Hepatocyte (in vitro differentiated cells): Measurements from ENCODE around the gene MAP4K1. TPM values are rescaled to one million over a fixed set of nuclear protein-coding genes. Genes with fewer than 3 reads are reported as not detected.
"Not testable (repeated sequence)": the region's sequence is repeated elsewhere in the genome, so short reads cannot be mapped to it uniquely, and the experiment has no call there.

ENCODE experiments used
- DNase-seq: peaks from one replicate; pipeline ENCODE4 v3.0.0-alpha.2; 2016; ENCODE audit warnings: low spot score
- H2AFZ ChIP-seq: fragments of 200-600 bp; sonication (generic); 2 replicates; pipeline ENCODE4 v1.6.0; 2016; ENCODE audit warnings: antibody characterized with exemption, mild to moderate bottlenecking
- H3K27ac ChIP-seq: fragments of 200-600 bp; sonication (generic); 2 replicates; pipeline ENCODE4 v1.5.1; 2016; ENCODE audit warnings: mild to moderate bottlenecking
- H3K27me3 ChIP-seq: fragments of 200-600 bp; sonication (generic); 2 replicates; pipeline ENCODE4 v1.6.1; 2016
- H3K36me3 ChIP-seq: fragments of 200-600 bp; sonication (generic); replicated peaks from 2 replicates; pipeline ENCODE4 v1.5.1; 2016; ENCODE audit warnings: low read depth; ENCODE audit not compliant: insufficient read depth
- H3K4me1 ChIP-seq: fragments of 200-600 bp; sonication (generic); 2 replicates; pipeline ENCODE4 v1.5.1; 2016; ENCODE audit warnings: mild to moderate bottlenecking, moderate library complexity; ENCODE audit not compliant: insufficient read depth
- H3K4me2 ChIP-seq: fragments of 200-600 bp; sonication (generic); 2 replicates; pipeline ENCODE4 v1.6.0; 2016
- H3K4me3 ChIP-seq: fragments of 200-600 bp; sonication (generic); 2 replicates; pipeline ENCODE4 v1.5.1; 2016; ENCODE audit warnings: mild to moderate bottlenecking
- H3K79me2 ChIP-seq: fragments of 200-600 bp; sonication (generic); 2 replicates; pipeline ENCODE4 v1.6.0; 2017; ENCODE audit warnings: mild to moderate bottlenecking
- H3K9me2 ChIP-seq: fragments of 200-600 bp; sonication (generic); replicated peaks from 2 replicates; pipeline ENCODE4 v1.6.0; 2017; ENCODE audit warnings: mild to moderate bottlenecking; ENCODE audit not compliant: insufficient read depth
- H3K9me3 ChIP-seq: fragments of 200-600 bp; sonication (generic); 2 replicates; pipeline ENCODE4 v1.5.1; 2016; ENCODE audit warnings: low read depth, mild to moderate bottlenecking
- H4K20me1 ChIP-seq: fragments of 200-600 bp; sonication (generic); 2 replicates; pipeline ENCODE4 v1.6.0; 2016; ENCODE audit warnings: mild to moderate bottlenecking; ENCODE audit not compliant: insufficient read depth, poor library complexity, severe bottlenecking
- EZH2 ChIP-seq: fragments of 200-600 bp; sonication (generic); IDR thresholded peaks from 2 replicates; pipeline ENCODE4 v1.6.1; 2016; ENCODE audit warnings: antibody characterized with exemption, mild to moderate bottlenecking, borderline replicate concordance
- EZH2phosphoT487 ChIP-seq: fragments of 200-600 bp; sonication (generic); IDR thresholded peaks from one replicate; pipeline ENCODE4 v1.6.1; 2018; ENCODE audit warnings: antibody characterized with exemption, mild to moderate bottlenecking, low read depth, moderate library complexity; ENCODE audit not compliant: unreplicated experiment, severe bottlenecking
- WGBS: methylation state at CpG from one replicate; pipeline ENCODE4 v1.1.6; 2016; ENCODE audit warnings: low lambda C conversion rate; ENCODE audit errors: missing lambda C conversion rate; 5-methylcytosine and 5-hydroxymethylcytosine counted together
- polyA plus RNA-seq: library from polyadenylated mRNA; unstranded; fragments of >200 nt; fragmentation: Nextera tagmentation; extraction: Ambion mirVana; gene quantifications from 2 replicates; pipeline ENCODE4 v1.2.1, GENCODE V29; 2016
- total RNA-seq: library from RNA; depleted of rRNA; stranded (reverse); fragments of >200 nt; gene quantifications from 2 replicates; pipeline ENCODE4 v1.2.3, GENCODE V29; 2014
- TF ChIP-seq, protein P1 (sequence below): fragments of 200-600 bp; sonication (generic); IDR thresholded peaks from 2 replicates; pipeline ENCODE4 v1.5.1; 2016; ENCODE audit warnings: antibody characterized with exemption, mild to moderate bottlenecking; ENCODE audit not compliant: poor library complexity

The MAP4K1 gene
- total and polyA plus RNA-seq, 2 experiments from 2014 or later: 0.57 to 2.6 TPM

DNA sequence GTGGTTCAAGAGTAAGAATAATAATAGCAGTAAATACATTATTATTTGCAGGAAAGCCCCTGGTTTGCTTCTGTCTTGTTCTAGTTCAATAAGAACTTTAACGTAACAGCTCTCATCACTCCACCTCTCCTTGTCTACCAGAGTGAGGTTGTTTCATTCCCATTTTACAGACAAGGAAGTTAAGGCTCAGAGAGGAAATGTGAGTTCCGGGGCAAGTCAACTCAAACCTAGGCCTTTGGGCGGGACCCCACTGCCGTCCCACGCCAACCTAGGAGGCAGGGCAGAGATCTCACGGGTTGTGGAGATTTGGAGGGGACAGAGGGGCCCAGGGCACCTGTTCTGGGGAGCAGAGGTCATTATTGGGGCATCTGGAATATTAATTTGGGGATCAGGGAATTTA lies 1.5 kb downstream of the MAP4K1 start:
- H3K4me2 ChIP-seq: no peak overlapping the region
- H3K9me3 ChIP-seq: no peaks in the 10 kb centered on the region
- no peak overlapping the region for H3K4me3 ChIP-seq
- no peaks in the 10 kb centered on the region for H3K9me2 ChIP-seq
- no peaks in the 10 kb centered on the region for H4K20me1 ChIP-seq
- 98% methylated on average over 6 of the region's 6 CpGs for WGBS
- DNase-seq: no peak
- H3K27me3 ChIP-seq: no peaks in the 10 kb centered on the region
- peaks cover 16% of the 10 kb centered on the region for H3K79me2 ChIP-seq
- no peak overlapping the region for H2AFZ ChIP-seq
- no peaks in the 10 kb centered on the region for H3K36me3 ChIP-seq
- TF ChIP-seq EZH2phosphoT487 (no peak), EZH2 (no peak)
- TF ChIP-seq, protein P1, sequence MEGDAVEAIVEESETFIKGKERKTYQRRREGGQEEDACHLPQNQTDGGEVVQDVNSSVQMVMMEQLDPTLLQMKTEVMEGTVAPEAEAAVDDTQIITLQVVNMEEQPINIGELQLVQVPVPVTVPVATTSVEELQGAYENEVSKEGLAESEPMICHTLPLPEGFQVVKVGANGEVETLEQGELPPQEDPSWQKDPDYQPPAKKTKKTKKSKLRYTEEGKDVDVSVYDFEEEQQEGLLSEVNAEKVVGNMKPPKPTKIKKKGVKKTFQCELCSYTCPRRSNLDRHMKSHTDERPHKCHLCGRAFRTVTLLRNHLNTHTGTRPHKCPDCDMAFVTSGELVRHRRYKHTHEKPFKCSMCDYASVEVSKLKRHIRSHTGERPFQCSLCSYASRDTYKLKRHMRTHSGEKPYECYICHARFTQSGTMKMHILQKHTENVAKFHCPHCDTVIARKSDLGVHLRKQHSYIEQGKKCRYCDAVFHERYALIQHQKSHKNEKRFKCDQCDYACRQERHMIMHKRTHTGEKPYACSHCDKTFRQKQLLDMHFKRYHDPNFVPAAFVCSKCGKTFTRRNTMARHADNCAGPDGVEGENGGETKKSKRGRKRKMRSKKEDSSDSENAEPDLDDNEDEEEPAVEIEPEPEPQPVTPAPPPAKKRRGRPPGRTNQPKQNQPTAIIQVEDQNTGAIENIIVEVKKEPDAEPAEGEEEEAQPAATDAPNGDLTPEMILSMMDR: no peak
- H3K27ac ChIP-seq: no peak overlapping the region
- no peaks in the 10 kb centered on the region for H3K4me1 ChIP-seq

DNA sequence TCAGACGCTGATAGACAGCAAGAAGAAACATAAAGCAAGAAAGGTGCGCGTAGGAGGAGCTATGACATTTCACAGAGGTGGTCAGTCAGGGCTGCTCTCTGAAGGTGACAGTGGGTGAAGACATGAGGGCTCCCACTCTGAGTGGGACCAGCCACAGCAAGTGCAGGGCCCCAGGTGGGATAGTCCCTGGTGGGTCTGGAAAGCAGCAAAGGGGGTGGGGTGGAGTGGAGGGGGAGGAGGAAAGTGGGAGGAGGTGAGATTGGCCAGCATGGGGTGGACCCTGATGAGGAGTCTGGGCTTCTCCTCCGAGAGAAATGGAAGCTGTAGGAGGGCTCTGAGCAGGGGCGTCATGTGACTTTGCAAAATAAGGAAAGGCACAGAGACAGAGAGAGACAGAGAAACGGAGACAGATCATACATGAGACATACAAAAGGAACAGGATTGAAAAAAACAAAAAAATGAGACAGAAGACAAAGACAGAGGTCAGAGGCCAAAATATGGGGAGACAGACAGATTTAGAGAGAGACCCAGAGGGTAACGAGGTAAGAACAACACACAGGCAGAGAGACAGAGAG lies 2.7 kb downstream of the MAP4K1 start:
- no peaks in the 10 kb centered on the region for H3K36me3 ChIP-seq
- no peaks in the 10 kb centered on the region for H4K20me1 ChIP-seq
- no peak overlapping the region for H2AFZ ChIP-seq
- no peaks in the 10 kb centered on the region for H3K4me1 ChIP-seq
- TF ChIP-seq EZH2phosphoT487: no peak
- TF ChIP-seq, protein P1: no peak
- TF ChIP-seq EZH2: no peak
- H3K27me3 ChIP-seq: no peaks in the 10 kb centered on the region
- H3K9me2 ChIP-seq: no peaks in the 10 kb centered on the region
- no peaks in the 10 kb centered on the region for H3K9me3 ChIP-seq
- no peak overlapping the region for H3K27ac ChIP-seq
- WGBS: 94% methylated on average over 6 of the region's 7 CpGs
- H3K4me2 ChIP-seq: no peak overlapping the region
- DNase-seq: no peak
- H3K4me3 ChIP-seq: no peak overlapping the region
- H3K79me2 ChIP-seq: peaks cover 10% of the 10 kb centered on the region

DNA sequence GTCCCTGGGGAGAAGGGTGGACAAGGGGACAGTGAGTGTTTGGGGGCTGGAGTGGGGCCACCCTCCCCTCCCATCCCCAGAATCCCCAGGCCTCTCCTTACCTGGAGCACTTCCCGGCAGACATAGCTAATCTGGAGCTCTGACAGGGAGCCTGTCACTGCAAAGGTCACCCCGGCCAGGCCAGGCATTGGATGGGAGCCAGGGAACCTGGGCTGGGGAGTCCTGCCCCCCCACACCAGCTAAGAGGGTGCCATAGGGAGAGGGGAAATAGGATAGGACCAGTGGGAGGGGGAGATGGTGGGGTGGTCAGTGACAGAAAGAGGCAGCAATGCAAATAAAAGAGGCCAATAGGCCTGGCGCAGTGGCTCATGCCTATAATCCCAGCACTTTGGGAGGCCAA lies 3.5 kb downstream of the MAP4K1 start:
- TF ChIP-seq EZH2 (no peak), EZH2phosphoT487 (no peak)
- TF ChIP-seq, protein P1: no peak
- Histone ChIP-seq H3K4me2 (no peak overlapping the region), H3K36me3 (no peaks in the 10 kb centered on the region), H2AFZ (no peak overlapping the region), H3K4me3 (no peak overlapping the region), H3K9me3 (no peaks in the 10 kb centered on the region), H3K9me2 (no peaks in the 10 kb centered on the region), H3K4me1 (no peaks in the 10 kb centered on the region), H4K20me1 (no peaks in the 10 kb centered on the region), H3K27ac (no peak overlapping the region), H3K27me3 (no peaks in the 10 kb centered on the region), H3K79me2 (peaks cover 2% of the 10 kb centered on the region)
- 82% methylated on average over 3 of the region's 3 CpGs for WGBS
- DNase-seq: no peak

DNA sequence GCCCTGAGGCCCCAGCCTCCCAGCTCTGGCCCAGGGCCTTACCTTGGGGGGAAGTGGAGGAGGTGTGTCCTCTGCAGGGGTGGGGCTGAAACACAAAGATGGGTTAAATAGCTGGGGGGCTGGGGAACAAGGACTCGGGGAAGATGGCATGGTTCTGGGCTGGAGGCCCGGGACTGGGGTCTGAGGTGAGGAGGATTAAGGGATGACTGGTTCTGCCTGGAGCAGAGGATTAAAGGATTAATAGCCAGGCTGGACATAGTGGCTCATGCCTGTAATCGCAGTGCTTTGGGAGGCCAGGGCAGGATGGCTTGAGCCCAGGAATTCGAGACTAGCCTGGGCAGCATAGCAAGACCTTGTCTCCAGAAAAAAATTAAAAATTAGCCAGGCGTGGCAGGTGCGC lies 11.6 kb downstream of the MAP4K1 start:
- TF ChIP-seq EZH2: no peak
- TF ChIP-seq, protein P1: no peak
- no peak for TF ChIP-seq EZH2phosphoT487
- Histone ChIP-seq H2AFZ (no peak overlapping the region), H3K79me2 (no peaks in the 10 kb centered on the region), H3K4me1 (no peaks in the 10 kb centered on the region), H3K9me3 (no peaks in the 10 kb centered on the region), H3K36me3 (no peaks in the 10 kb centered on the region), H3K4me3 (no peak overlapping the region), H4K20me1 (no peaks in the 10 kb centered on the region), H3K9me2 (no peaks in the 10 kb centered on the region), H3K27me3 (no peaks in the 10 kb centered on the region), H3K27ac (no peak overlapping the region), H3K4me2 (no peak overlapping the region)
- DNase-seq: no peak
- whole genome bisulfite sequencing: 73% methylated on average over 6 of the region's 6 CpGs

DNA sequence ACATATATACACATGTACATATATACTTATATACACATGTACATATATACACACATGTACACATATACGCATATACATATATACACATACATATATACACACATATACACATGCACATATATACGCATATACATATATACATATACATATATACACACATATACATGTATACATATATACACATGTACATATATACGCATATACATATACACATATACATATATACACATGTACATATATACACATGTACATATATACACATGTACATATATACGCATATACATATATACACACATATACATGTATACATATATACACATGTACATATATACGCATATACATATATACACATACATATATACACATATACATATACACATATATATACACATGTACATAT lies 14.9 kb downstream of the MAP4K1 start:
- H3K27me3 ChIP-seq, H3K79me2 ChIP-seq, H3K9me3 ChIP-seq, H3K9me2 ChIP-seq, H2AFZ ChIP-seq, DNase-seq, H3K4me2 ChIP-seq, H3K36me3 ChIP-seq, H3K4me1 ChIP-seq, H4K20me1 ChIP-seq, H3K4me3 ChIP-seq, H3K27ac ChIP-seq: not testable (repeated sequence)
- WGBS: 95% methylated on average over 5 of the region's 5 CpGs
